ENCODE measurements around the gene HS3ST3B1. TPM values are rescaled to one million over a fixed set of nuclear protein-coding genes. Genes with fewer than 3 reads are reported as not detected.

HS3ST3B1 gene
- total RNA-seq, 3 donors from 2014 or later = 0.96 to 3.6 (median 2.8) TPM

DNA sequence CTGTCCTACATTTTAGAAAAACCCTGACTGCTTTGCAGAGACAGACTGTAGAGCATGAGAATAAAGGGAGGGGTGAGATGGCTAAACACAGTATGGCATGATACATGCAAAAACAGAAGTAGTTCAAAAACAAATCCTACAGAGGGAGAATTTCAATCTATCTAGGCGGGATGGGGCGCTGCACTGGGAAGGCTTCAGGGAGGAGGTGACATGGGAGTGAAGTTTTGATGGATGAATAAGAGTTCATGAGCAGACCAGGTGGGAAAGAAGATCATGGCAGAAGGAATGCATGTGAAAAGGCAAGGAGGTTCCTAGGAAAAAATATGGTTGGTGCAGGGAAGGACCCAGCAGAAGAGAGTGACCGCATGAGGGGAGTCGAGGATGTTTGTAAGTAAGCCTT is 19.2 kb downstream of the HS3ST3B1 start:
- intact Hi-C loops (cut with DNase I; ENCODE audit: low total_unique reads) = no loop called here
- H3K36me3 ChIP-seq = no peaks in the 10 kb centered on the region
- H3K4me3 ChIP-seq = no peak overlapping the region
- H3K27ac ChIP-seq = no peak overlapping the region
- H3K9me3 ChIP-seq = no peaks in the 10 kb centered on the region
- TF ChIP-seq, protein P1, sequence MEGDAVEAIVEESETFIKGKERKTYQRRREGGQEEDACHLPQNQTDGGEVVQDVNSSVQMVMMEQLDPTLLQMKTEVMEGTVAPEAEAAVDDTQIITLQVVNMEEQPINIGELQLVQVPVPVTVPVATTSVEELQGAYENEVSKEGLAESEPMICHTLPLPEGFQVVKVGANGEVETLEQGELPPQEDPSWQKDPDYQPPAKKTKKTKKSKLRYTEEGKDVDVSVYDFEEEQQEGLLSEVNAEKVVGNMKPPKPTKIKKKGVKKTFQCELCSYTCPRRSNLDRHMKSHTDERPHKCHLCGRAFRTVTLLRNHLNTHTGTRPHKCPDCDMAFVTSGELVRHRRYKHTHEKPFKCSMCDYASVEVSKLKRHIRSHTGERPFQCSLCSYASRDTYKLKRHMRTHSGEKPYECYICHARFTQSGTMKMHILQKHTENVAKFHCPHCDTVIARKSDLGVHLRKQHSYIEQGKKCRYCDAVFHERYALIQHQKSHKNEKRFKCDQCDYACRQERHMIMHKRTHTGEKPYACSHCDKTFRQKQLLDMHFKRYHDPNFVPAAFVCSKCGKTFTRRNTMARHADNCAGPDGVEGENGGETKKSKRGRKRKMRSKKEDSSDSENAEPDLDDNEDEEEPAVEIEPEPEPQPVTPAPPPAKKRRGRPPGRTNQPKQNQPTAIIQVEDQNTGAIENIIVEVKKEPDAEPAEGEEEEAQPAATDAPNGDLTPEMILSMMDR (IDR thresholded peaks at IDR 0.05) = no peak
- TF ChIP-seq POLR2A (IDR thresholded peaks at IDR 0.05) = no peak
- no peaks in the 10 kb centered on the region for H3K4me1 ChIP-seq
- DNase-seq (ENCODE audit: low spot score in 2 of 2) = no peak
- H3K27me3 ChIP-seq = no peaks in the 10 kb centered on the region

DNA sequence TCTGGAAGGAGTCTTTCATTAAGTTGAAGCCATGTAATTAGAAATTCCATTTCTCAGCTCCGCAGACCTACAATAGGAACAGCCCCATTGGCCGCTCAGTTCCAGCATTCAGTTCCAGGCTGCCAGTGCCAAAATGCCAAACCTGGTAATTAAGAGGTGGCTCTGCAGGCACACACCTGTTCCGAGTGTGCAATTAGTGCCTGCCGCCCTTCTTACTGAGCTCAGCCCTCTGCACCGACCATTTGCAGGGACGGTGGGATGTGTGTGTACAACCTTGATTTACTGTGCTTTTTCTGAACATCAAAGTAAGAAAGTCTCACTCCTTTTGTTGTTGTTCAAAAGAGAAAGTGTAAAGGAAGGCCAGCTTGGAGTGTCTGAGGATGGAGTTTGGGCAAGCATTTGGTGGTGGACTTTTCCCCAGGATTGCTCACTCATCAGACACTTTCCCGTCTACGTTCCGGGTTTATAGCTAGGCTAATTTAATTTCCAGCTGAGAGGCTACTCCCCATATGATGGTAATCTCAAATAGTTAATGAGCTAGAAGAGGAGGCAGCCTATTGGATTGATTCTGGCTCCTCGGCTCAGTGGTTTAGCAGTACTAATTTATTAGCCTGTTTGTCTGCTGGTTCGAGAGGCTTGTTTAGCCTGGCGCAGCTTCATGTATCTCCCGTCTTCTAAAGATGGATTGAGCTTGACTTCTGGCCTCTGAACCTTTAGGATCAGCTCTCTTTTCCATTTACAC is 20.0 kb downstream of the HS3ST3B1 start:
- Histone ChIP-seq H3K27me3 (no peaks in the 10 kb centered on the region), H3K4me3 (no peak overlapping the region), H3K27ac (no peak overlapping the region), H3K36me3 (no peaks in the 10 kb centered on the region), H3K4me1 (no peaks in the 10 kb centered on the region), H3K9me3 (no peaks in the 10 kb centered on the region)
- DNase-seq (ENCODE audit: low spot score in 2 of 2) = no peak
- intact Hi-C loops (cut with DNase I; ENCODE audit: low total_unique reads) = no loop called here
- TF ChIP-seq, protein P1 (IDR thresholded peaks at IDR 0.05) = no peak
- TF ChIP-seq POLR2AphosphoS5 (IDR thresholded peaks at IDR 0.05) (no peak), POLR2A (IDR thresholded peaks at IDR 0.05) (no peak)

DNA sequence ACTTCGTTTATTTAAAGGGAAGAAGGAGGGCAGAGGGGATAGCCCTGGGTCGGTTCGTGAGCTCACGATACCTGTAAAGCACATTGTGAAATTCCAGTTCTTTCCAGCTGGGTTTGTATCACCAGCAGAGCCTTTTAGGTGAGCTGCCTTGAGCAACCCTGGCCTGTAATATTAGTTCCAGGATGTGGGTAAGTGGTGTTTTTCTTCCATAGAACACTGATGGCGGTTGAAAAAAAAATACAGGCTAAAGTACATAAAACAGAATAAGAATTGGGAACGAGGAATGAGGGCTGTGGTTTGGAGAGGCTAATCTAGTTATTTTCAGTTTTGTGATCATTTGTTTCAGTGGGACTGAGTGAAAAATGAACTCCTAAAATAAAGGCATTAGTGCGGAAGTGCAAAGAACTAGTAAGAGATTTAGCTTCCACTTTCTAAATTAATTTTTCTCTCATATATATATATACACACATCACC is 20.6 kb downstream of the HS3ST3B1 start:
- intact Hi-C loops (cut with DNase I; ENCODE audit: low total_unique reads) = no loop called here
- no peak for DNase-seq (ENCODE audit: low spot score in 2 of 2)
- Histone ChIP-seq H3K27ac (no peak overlapping the region), H3K9me3 (no peaks in the 10 kb centered on the region), H3K4me1 (no peaks in the 10 kb centered on the region), H3K36me3 (no peaks in the 10 kb centered on the region), H3K4me3 (no peak overlapping the region), H3K27me3 (no peaks in the 10 kb centered on the region)
- TF ChIP-seq, protein P1 (IDR thresholded peaks at IDR 0.05) = no peak
- TF ChIP-seq POLR2AphosphoS5 (IDR thresholded peaks at IDR 0.05) (no peak), POLR2A (IDR thresholded peaks at IDR 0.05) (no peak)

DNA sequence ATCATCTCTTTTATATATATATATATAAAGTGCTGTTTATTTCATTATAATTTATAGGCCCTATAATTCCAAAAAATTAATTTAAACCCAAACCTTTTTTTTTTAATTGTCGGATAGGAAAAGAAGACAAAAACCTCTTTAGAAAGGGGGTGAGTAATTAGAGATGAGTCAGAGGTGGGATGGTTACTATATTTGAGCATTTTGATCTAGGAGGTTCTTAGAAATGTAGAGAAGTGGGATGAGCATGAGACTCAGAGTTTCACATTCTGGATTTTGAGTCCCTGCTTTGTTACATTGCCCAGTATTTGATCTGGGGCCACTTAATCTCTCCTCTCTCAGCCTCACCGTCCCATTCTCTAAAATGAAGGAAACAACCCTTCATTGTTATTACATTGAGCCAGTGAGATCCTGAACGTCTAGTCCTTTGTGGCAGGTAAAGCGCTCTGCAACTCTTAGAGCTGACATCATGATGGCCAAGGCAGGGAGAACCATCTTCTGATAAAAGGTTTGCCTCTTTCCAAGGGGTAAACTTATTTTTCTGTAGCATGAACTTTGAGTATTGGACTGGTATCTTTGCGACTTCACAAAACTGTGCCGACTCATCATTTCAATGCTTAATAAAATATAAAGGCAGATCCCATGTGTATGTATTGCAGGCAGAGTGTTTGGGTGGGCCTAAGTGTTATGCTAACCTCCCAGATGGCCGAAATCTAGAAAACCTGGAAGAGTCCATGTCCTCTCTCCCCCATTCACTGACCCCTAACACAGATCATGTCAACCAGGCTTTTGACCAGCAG is 21.3 kb downstream of the HS3ST3B1 start:
- H3K27me3 ChIP-seq = no peaks in the 10 kb centered on the region
- no peak for DNase-seq (ENCODE audit: low spot score in 2 of 2)
- no peaks in the 10 kb centered on the region for H3K9me3 ChIP-seq
- H3K4me3 ChIP-seq = no peak overlapping the region
- no peaks in the 10 kb centered on the region for H3K4me1 ChIP-seq
- TF ChIP-seq POLR2A (IDR thresholded peaks at IDR 0.05) = no peak
- TF ChIP-seq, protein P1 (IDR thresholded peaks at IDR 0.05) = no peak
- TF ChIP-seq POLR2AphosphoS5 (IDR thresholded peaks at IDR 0.05) = no peak
- intact Hi-C loops (cut with DNase I; ENCODE audit: low total_unique reads) = no loop called here
- no peak overlapping the region for H3K27ac ChIP-seq
- H3K36me3 ChIP-seq = no peaks in the 10 kb centered on the region

DNA sequence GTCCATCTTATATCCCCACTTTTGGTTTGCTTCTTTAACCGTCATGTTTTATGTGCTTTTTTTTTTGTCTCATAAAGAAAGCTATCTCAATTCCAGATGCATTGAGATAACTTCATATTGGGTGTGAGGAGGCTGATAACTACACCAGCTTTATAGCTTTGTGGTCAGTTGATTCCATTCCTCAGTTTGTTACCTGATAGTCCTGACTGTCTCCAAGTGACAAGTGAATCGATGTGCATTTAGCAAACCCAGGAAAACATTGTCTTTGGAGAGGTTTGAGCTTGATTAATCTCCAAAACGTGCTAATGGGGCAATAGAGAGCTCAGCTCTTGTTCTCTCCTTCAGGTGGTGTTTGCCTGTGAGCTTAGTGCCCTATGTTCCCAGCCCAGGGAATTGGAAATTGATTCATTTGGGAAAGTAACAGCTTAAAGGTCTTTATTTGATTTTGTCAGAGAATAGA is 22.7 kb downstream of the HS3ST3B1 start:
- Histone ChIP-seq H3K27ac (no peak overlapping the region), H3K27me3 (no peaks in the 10 kb centered on the region), H3K9me3 (no peaks in the 10 kb centered on the region), H3K36me3 (no peaks in the 10 kb centered on the region), H3K4me3 (no peak overlapping the region), H3K4me1 (no peaks in the 10 kb centered on the region)
- no peak for DNase-seq (ENCODE audit: low spot score in 2 of 2)
- TF ChIP-seq POLR2AphosphoS5 (IDR thresholded peaks at IDR 0.05) = no peak
- TF ChIP-seq, protein P1 (IDR thresholded peaks at IDR 0.05) = no peak
- TF ChIP-seq POLR2A (IDR thresholded peaks at IDR 0.05) = no peak
- intact Hi-C loops (cut with DNase I; ENCODE audit: low total_unique reads) = no loop called here

Measured in breast epithelium (tissue), 4 donors.